ENCODE measurements around the gene GAK.

DNA sequence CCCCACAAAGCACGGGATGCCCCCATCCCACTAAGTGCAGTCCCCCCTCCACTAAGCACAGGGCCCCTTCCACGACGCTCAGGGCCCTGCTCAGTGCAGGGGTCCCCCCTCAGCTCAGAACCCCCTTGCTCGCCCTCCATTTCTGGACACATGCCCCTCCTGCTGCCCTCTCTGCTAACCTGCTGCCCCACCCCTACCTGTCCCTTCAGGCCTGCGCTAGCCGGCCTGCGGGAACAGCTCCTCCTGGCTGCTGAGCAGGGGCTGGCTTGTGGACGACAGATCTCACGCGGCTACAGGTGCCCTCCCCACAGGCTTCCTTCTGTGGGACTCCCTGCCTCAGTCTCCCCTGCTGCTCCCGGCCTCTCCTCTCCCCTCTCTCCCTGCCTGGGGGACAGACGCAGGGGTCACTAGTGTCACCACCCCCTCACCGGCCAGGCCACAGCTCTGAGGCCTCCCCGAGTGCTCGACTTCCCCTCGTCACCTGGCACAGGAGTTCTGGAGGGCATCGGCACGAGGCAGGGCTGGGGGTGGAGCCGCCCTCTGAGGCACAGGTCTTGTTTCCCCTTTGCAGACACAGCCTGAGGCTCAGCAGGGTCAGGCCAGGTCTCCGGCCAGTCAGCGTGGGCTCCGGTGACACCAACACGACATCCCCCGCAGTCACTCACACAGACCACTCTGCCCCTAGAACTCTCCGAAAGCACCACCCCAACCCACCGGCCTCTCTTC, 21.6 kb downstream of the GAK start:
- TF ChIP-seq POLR2AphosphoS5 (IDR thresholded peaks at IDR 0.05; ENCODE audit: low read depth, low read length) = no peak
- TF ChIP-seq, protein P1, sequence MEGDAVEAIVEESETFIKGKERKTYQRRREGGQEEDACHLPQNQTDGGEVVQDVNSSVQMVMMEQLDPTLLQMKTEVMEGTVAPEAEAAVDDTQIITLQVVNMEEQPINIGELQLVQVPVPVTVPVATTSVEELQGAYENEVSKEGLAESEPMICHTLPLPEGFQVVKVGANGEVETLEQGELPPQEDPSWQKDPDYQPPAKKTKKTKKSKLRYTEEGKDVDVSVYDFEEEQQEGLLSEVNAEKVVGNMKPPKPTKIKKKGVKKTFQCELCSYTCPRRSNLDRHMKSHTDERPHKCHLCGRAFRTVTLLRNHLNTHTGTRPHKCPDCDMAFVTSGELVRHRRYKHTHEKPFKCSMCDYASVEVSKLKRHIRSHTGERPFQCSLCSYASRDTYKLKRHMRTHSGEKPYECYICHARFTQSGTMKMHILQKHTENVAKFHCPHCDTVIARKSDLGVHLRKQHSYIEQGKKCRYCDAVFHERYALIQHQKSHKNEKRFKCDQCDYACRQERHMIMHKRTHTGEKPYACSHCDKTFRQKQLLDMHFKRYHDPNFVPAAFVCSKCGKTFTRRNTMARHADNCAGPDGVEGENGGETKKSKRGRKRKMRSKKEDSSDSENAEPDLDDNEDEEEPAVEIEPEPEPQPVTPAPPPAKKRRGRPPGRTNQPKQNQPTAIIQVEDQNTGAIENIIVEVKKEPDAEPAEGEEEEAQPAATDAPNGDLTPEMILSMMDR (IDR thresholded peaks at IDR 0.05) = no peak

Measured in Panc1 (cell line).